Renal cortical epithelial cell (primary cell): ENCODE measurements around the gene MN1. TPM values are rescaled to one million over a fixed set of nuclear protein-coding genes. Genes with fewer than 3 reads are reported as not detected.
"Not testable (repeated sequence)": the region's sequence is repeated elsewhere in the genome, so short reads cannot be mapped to it uniquely, and the experiment has no call there.

Experiments
- DNase-seq: peaks from one replicate; pipeline ENCODE4 v3.0.0-alpha.2; 2011; ENCODE audit warnings: low read depth
- total RNA-seq: library from RNA; depleted of rRNA; stranded (reverse); fragments of >200 nt; gene quantifications from 2 replicates; pipeline ENCODE4 v1.2.3, GENCODE V29; 2014

Gene MN1
- total RNA-seq, 1 donor from 2014 or later = 0.85 TPM

DNA sequence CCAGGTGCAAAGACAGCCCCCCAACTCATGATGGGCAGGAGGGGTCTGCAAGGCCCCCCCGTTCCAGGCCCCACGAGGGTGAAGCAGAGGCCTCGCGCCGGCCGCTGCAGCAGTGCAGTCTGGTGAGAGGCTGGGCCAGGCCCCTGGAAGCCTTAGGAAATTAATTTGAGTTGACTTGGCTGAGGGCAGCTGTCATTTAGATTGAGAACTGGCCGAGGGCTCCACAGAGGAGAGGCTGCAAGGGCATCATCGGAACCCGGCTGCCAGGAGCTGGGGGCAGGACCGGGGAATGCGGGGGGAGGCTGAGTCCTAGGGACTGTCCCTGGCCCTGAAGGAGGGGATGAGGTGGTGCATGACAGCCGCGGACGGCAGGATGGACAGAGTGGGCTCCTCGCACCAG, 39.9 kb downstream of the MN1 start:
- DNase-seq = no peak

DNA sequence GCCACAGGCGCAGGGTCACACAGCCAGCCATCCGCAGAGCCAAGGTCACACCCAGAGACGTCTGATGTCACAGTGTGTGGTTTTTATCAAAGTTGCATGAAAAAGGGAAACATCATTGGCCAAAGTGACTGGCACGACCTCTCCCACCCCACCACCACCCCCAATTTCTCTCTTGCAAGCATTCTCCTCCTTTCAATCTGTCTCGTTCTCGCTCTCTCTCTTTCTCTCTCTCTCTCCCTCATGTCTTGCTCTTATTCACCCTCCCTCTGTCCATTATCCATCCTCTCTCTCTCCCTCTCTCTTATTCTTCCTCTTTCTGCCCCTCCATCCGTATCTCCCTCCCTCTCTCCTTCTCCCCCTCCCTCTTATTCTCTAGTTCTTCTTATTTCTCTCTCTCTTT, 40.6 kb downstream of the MN1 start:
- no peak for DNase-seq

DNA sequence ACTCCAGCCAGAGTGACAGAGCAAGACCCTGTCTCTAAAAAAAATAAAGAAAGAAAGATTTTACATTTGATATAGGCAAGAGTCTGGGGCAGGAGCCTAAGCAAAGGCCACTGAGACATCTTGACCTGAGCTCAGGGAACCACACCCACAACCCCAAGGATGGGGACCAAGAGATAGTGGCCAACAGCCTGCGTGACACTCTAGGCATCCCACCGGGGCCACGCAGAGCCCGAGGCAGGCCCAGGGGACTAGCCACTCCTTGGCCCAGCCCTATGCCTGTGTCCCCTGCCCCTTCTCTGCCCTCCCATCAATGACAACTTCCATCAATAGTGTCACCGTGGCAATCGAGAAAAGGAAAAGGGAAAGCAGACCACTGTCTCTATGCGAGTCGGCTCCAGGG, 41.1 kb downstream of the MN1 start:
- no peak for DNase-seq

DNA sequence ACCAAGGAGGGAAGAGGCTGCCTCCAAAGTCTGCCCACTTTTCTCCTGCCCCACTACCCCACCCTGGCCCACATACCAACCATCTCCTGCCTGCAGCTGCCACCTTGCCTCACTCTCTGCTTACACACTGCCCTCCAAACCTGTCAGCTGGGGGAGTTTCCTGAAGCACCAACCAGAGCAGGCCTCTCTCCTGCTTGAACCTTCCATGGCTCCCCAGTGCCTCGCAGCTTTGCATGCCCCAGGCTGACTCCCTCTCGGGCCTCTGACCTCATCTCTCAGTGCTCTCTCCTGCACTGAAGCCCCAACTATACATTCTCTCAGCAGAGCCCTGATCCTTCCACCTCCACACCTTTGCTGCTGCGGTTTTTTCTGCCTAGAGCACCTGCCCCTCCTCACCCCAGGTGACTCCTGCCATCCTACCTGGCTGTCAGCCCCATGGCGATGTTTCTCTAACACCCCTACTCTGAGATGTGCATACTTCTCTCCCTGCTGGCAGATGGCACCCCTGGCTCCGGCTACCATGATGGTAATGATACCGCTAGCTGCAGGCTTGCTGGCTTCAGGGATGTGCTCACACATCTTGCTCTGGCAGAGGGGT, 43.5 kb downstream of the MN1 start:
- no peak for DNase-seq

DNA sequence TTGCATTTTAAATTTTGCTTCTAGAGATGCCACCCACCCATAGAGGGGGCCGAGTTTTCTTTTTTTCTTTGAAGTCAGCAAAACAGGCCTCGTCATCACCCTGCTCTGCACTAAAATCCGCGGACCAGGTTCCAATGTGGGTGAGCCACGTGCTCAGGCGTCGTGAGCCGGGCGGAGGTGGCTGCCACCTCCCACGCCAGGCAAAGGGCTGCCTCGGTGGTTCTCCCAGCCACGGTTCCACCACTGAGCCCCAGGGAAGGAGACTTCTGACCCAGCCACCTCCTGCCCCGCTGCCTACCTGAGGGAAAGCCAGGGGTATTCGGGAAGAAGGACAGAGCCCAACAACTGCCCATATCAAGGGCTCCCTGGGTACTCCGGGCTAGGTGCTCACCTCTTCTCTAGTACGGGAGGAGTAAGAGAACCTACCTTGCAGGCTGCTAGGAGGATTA, 45.3 kb downstream of the MN1 start:
- DNase-seq = no peak

DNA sequence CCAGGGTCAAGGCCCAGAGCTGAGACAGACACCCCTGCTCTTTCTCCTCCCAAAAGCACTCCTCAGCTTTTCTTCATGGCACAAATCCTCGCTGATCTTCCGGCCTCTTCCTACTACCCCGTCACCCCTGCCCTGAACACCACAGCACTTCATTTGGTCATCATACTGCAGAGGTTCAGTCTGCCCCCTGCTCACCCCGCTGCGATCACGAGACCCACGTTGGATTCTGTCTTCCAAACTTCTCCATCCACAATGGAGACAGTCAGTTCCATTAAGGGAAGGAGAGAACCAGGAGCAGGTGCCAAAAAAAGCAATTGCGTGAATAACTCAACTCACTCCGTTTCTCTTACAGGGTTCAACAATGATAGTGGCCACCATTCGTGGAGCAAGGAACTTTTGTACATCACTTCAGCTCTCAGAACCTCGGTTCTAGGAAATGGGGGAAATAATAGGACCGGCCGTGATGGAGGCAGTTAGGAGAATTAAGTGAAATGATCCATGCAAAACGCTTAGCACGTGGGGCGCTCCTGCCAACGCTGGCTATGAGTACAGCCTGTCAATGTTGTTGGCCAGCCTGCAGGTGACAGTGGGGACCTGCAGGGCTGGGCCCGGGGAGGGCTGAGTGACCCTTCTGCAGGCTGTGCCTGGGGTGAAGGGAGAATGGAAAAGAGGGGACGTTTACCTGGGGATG, 45.9 kb downstream of the MN1 start:
- no peak for DNase-seq

DNA sequence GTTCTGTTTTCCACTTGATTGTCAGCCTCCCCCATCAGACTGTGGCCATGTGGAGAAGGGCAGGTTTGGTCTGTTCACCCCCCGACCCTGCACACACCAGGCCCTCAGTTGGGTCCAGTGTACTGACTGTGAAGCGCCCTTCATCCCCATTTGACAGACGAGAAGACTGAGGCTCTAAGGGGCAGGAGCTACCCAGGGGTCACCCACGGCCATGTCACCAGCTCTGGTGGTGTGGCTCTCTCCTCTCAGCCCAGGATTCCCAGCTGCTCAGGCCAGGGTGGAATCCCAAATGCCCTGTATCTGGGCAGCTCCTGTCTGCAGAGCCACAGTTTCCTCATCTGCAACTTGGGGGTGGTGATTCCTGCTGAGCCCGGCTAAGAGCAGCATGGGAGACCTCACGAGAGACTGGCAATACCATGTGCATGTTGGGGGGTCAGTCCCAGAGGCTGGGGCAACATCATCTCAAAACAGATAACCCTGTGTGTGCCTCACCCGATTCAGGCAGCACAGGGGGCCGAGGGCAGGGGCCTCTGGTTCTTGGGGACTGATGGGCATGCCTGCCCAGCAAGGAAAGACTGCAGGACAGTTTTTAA, 46.6 kb downstream of the MN1 start:
- DNase-seq = no peak

DNA sequence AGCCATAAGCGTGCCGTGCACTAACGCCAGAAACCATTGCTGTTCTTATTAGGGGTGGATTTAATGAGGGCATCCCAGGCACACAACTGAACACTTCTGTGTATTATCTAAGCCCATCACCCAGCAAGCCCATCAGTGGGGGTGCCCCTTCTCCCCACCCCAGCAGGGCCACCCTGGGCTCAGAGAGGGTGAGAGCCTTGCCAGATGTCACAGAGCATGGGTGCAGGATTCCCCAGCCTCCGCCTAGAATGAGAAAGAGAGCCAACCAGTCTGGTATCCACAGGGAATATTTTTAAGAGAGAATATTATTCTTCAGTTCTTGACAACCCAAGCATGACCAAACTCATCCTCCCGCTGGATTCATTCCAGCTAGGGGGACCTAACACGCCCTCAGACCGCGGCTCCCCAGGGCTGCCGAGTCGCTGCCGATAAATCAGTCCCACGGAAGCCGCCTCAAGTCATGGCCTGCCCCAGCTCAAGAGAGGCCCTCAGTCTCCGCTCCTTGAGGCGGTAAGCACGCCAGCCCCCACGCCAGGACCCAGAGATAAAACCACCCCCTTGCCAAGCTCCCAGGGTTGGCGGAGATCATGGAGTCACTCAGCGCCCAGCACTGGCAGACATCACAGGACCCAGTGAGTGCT, 47.2 kb downstream of the MN1 start:
- DNase-seq = peak; percentile 8

DNA sequence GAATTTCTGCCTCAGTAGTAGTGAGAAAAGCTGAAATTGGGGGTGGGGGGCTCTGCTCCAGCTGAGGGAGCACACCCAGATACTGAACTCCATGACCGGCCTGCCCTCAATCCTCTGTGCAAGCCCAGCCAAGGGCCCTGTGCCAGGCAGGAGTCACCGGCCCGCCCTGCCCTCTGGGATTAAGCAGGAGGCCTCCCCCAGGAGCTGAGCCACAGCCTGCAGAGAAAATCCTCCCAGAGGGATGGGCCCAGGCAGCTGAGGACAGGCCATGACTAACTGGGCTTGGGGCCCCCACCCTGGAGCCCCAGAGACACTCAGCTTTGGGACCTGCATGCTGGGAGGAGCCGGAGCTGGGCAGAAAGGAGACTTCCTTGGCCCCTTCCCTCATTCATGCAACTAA, 48.8 kb downstream of the MN1 start:
- no peak for DNase-seq

DNA sequence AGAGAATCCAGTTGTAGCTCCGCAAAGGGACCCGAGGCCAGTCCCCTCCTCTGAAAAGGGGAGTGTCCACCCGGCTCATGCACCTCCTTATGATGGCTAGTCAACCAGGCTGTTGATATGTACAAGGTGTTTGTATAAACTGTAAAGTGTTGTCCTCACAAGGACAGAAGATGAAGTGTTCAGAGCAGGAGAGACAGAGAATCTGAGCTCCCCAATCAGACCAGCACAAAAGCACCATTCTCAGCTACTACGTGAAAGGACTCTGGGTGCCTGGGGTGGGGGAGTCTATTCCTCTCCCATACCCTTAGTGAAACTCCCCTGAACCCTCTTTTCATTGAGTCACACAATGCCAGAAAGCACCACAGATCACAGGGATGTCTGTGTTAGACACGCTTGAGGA, 49.4 kb downstream of the MN1 start:
- no peak for DNase-seq

DNA sequence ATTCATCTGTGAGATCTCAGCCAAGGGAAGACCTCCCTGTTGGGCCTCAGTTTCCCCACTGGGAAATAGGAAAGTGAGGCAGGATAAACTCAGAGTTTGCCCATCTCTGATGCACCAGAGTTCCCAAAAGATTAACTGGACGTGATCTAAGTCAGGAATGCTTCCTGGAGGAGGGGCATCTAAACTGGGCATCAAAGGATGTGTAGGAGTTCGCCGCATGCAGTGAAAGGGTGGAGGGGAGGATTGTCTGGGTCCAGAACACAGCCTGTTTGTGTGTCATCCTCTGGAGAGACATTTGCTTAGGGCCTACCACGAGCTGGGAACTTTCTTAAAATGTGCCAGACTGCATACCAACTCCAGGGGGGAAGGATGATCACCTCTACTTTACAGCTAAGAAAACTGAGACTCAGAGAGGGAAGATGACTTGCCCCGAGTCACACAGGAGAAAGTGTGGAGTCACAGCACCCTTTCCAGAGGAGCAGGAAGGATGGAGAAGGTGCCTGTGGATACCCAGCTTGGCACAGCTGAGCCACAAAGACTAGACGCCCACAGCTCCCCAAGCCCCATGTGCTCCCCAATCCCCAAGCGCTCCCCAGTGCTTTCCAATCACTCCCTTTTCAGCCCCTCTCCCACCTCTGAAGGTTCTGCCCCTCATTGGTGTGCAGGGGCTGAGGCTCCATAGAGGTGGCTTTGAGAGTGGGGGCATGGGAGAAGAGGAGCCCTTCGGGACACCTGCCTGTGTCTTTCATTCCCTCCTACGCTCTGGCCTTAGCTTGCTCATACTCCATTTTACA, 50.1 kb downstream of the MN1 start:
- no peak for DNase-seq

DNA sequence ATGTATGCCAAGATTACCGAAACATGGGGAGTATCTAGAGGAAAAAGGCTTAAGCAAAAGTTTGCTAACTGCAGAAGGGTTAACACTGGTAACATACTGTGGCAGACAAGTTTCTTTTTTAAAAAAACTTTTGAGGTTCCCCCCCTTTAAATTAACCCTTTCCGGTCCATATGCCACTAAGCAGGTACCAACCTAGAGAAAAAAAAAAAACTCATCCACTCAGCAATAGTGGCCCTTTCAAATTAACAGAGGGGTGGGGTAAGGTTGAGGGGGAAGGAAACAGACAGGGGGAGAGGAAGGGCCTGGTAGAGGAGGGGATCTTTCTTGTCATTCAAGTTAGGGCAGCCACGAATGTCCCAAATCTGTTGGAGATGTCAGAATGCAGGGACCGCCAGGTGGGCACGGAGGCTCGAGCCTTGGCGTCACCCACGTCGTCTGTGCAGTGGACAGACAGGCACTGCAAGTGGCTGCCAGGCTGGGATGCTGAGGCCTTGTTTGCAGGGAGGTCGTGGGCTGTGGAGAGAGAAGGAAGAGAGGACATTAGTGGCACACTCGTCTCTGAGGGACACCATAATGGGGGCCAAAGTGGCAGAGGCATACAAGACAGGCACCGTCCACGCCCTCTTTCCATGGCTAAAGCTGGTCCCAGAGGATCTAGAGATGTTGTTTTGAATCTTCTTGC, 50.8 kb downstream of the MN1 start:
- DNase-seq = no peak

DNA sequence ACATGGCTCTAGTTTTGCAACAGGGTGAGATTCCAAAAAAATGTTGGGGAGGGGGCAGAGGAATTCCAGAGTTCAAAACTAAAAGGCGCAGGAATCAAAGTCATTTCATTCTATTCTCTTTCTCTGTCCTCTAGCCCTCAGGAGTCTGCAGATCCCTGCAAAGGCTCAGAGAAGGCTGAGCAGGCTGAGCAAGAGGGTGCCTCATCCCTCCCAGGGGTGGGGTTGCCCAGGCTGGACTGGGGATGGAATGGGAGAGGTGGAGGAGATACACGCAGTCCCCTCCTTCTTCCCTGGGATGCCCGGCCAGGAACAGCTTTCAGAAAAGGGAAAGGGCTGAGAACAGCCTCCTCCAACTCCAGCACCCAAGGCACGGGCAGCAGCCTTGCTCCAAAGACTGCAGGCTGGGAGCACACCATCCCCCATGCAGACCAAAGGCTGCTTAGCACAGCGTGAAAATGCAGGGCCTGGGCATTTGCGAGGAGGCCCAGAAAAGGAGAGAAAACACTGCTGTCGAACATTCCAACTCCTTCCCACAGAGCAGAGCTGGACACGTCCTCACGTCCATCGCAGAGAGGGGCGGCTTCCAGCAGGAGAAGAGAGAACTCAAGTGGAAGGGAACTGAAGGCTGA, 51.8 kb downstream of the MN1 start:
- DNase-seq = peak; percentile 8

DNA sequence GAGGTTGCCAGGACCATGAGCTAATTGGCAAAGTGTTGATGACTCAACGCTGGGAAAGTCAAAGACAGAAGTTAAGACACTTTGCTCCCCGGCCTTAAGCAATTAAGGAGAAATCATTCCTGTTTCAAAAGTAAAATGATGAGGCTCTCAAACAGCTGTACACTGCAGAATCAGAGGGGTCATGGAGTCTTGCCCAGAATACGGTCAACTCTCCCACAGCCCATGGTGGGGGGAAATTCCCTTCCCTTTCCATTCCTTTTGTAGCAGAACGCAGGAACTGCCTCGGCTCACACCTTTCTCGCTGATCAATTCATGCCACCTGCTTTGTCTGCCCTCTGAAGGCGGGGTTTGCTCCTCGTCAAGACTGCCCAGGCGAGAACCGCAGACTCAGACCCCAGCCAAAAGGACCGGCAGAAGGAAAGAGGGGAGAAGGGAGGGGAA, 52.8 kb downstream of the MN1 start:
- DNase-seq = peak; percentile 46

DNA sequence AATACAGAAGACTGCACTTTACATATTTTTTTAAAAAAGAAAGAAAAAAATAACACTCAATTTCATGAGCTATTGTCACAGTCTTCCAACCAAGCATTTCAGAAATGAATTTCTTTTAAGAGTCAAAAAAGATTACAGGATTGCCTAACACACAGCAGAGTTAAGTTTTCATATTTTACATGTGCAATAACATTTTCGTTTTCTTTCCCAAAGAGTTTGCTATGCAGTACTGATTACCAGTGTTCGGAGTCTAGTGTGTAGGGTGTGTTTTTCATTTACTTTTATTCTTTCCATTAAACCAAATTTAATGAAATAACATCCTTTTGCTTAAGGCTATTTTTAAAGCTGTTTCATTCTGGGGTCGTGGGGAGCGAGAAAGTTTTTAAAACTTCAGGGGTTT, 53.2 kb downstream of the MN1 start:
- no peak for DNase-seq

DNA sequence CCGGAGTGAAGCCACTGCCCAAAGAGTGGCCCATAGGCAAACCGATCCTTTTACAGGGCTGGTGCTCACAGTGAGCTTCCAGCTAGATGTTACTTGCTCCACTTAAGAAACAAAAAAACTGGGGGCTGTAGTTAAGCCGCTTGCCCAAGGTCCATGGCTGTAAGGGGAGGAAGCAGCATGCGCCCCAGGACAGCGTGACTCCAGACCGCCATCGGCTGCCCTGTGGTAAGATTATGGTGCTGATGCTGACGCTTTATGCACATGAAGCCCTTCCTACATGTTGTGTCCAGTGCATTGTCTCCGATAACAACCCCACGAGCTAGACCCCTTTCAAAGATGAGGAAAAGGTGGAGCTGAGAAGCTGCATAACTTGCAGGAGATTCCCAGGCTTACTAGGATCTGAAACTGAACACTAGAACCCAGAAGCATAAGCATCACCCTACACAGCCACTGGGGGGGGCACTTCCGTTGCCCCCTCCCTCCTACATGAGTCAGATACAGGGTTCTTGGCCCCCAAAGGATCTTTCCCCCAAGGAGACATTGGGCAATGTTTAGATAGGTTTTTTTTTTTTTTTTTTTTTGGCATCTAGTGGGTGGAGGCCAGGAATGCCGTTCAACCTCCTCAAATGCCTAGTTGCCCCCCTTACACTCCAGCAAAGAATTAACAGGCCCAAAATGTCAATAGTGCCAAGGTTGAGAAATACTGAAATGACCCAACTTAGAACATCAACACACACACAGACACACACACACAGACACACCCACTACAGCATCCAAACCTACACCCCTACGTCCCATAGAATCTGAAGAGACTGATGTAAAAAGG, 53.9 kb downstream of the MN1 start:
- DNase-seq = no peak

DNA sequence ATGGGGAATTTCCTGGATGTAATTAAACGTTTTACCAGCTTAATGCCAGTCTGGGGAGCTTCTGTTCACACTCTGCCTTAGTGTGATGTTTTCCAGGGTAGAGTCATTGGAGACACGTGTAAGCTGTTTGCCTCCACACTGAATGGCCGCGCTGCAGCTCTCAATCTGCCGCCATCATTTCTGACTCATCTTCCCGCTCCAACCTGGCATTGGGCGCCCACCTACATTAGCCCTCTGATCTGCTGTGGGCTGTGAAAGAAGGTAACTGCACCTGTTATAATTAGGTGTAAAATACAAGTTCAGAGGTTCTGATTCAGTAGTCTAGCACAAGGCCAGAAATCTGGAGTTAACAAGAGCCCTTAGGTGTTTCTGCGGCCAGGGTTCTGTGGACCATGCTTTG, 54.6 kb downstream of the MN1 start:
- DNase-seq = no peak

DNA sequence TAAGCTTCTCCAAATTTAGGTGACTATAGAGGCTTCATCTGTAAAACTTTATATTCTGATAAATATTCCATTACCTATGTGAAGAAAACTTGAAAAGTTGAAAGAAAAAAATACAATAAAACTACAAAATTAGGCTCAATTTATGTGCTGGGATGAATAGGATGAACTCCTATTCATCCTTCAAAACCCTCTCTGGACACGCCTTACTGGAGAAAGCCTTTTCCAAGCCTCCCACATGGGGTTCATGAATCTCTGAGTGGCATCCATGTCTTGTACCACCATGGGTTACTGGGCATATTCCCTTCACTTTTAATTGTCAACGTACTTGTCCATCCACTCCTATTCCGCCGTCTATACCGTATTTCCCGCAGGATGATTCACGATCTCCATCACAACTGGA, 55.7 kb downstream of the MN1 start:
- no peak for DNase-seq

DNA sequence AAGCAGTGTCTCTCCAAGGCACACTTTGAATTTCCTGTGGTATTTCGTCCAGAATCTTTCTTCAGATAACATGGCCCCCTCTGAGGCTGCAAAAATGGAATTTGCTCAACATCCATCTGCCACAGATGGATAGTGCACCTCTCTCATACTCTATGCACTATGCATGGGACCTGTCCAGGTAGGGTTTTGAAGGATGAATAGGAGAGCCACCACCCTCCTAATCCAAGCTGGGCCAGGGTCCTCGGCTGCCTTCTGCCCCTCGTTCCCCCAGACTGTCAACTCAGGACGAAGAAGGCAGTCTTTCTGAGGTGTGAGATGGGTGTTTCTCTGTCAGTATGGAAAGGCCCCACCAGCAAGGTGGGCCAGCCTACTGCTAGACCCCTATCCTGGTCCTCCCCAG, 56.4 kb downstream of the MN1 start:
- DNase-seq = no peak

DNA sequence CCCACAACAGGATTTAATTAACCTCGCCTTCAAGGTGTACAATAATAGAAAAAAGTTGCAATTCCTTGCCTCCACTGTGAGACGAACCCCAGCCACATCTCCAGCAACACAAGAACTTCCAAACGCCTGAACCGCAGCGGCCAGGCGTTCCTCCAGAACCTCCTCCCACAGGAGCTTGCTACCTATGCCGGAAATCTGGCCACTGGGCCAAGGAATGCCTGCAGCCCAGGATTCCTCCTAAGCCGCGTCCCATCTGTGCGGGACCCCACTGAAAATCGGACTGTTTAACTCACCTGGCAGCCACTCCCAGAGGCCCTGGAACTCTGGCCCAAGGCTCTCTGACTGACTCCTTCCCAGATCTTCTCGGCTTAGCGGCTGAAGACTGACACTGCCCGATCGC, 57.5 kb downstream of the MN1 start:
- DNase-seq = not testable (repeated sequence)
